ENCODE measurements around the gene MAPK9. TPM values are rescaled to one million over a fixed set of nuclear protein-coding genes. Genes with fewer than 3 reads are reported as not detected.

Gene MAPK9
- total RNA-seq, 1 donor from 2014 or later = 47.4 TPM

- H3K4me1 Mint-ChIP-seq (ENCODE audit: low read depth, unreplicated experiment) = no peaks in the 10 kb centered on the region
- peaks cover 8% of the 10 kb centered on the region for H3K36me3 Mint-ChIP-seq (ENCODE audit: unreplicated experiment)
- H3K27me3 Mint-ChIP-seq (ENCODE audit: unreplicated experiment) = peaks cover 16% of the 10 kb centered on the region
- H3K27ac Mint-ChIP-seq (ENCODE audit: unreplicated experiment) = no peak overlapping the region
- H3K9me3 Mint-ChIP-seq (ENCODE audit: unreplicated experiment) = peaks cover 18% of the 10 kb centered on the region
- DNase-seq = no peak
- TF ChIP-seq CTCF (IDR thresholded peaks at IDR 0.05; ENCODE audit: partially characterized antibody, unreplicated experiment) = no peak
- no peak overlapping the region for H3K4me3 Mint-ChIP-seq (ENCODE audit: unreplicated experiment)
Observed at GRCh38 chr5:180213657-180214207, 78.2 kb downstream of the MAPK9 start.

- no peak overlapping the region for H3K27ac Mint-ChIP-seq (ENCODE audit: unreplicated experiment)
- H3K36me3 Mint-ChIP-seq (ENCODE audit: unreplicated experiment) = peaks cover 8% of the 10 kb centered on the region
- no peak overlapping the region for H3K4me3 Mint-ChIP-seq (ENCODE audit: unreplicated experiment)
- peaks cover 16% of the 10 kb centered on the region for H3K27me3 Mint-ChIP-seq (ENCODE audit: unreplicated experiment)
- H3K4me1 Mint-ChIP-seq (ENCODE audit: low read depth, unreplicated experiment) = peaks cover 3% of the 10 kb centered on the region
- no peak for DNase-seq
- H3K9me3 Mint-ChIP-seq (ENCODE audit: unreplicated experiment) = peaks cover 18% of the 10 kb centered on the region
- TF ChIP-seq CTCF (IDR thresholded peaks at IDR 0.05; ENCODE audit: partially characterized antibody, unreplicated experiment) = no peak
Observed at GRCh38 chr5:180213256-180213600, 78.7 kb downstream of the MAPK9 start.

GRCh38 chr5:180212363-180213255 is 79.3 kb downstream of the MAPK9 start:
- DNase-seq = no peak

GRCh38 chr5:180211761-180212035 is 80.2 kb downstream of the MAPK9 start:
- TF ChIP-seq CTCF (IDR thresholded peaks at IDR 0.05; ENCODE audit: partially characterized antibody, unreplicated experiment) = no peak
- no peak overlapping the region for H3K4me3 Mint-ChIP-seq (ENCODE audit: unreplicated experiment)
- no peak overlapping the region for H3K27ac Mint-ChIP-seq (ENCODE audit: unreplicated experiment)
- DNase-seq = no peak
- peaks cover 18% of the 10 kb centered on the region for H3K27me3 Mint-ChIP-seq (ENCODE audit: unreplicated experiment)
- H3K9me3 Mint-ChIP-seq (ENCODE audit: unreplicated experiment) = peaks cover 15% of the 10 kb centered on the region
- peaks cover 8% of the 10 kb centered on the region for H3K36me3 Mint-ChIP-seq (ENCODE audit: unreplicated experiment)
- peaks cover 8% of the 10 kb centered on the region for H3K4me1 Mint-ChIP-seq (ENCODE audit: low read depth, unreplicated experiment)

More at GRCh38 chr5:180212363-180213255, 79.3 kb downstream of the MAPK9 start:
- Mint-ChIP-seq H3K27me3 (ENCODE audit: unreplicated experiment) (peaks cover 18% of the 10 kb centered on the region), H3K4me1 (ENCODE audit: low read depth, unreplicated experiment) (peaks cover 4% of the 10 kb centered on the region), H3K36me3 (ENCODE audit: unreplicated experiment) (peaks cover 8% of the 10 kb centered on the region), H3K9me3 (ENCODE audit: unreplicated experiment) (peaks cover 15% of the 10 kb centered on the region), H3K27ac (ENCODE audit: unreplicated experiment) (no peak overlapping the region), H3K4me3 (ENCODE audit: unreplicated experiment) (no peak overlapping the region)
- no peak for TF ChIP-seq CTCF (IDR thresholded peaks at IDR 0.05; ENCODE audit: partially characterized antibody, unreplicated experiment)
